ENCODE measurements around the gene ZNF268.

GRCh38 chr12:133222211-133222610, 40.9 kb downstream of the ZNF268 start:
- TF ChIP-seq CTCF (IDR thresholded peaks at IDR 0.05): no peak
- TF ChIP-seq POLR2A (IDR thresholded peaks at IDR 0.05): no peak
